ENCODE measurements around the gene FGB. TPM values are rescaled to one million over a fixed set of nuclear protein-coding genes. Genes with fewer than 3 reads are reported as not detected.

The FGB gene
- total and polyA plus RNA-seq, 2 donors (not counting 1 experiment from before 2014, with no cell fraction given): not detected

GRCh38 chr4:154559494-154560418 is 3.1 kb upstream of the FGB start:
- Histone ChIP-seq H3K27ac (ENCODE audit: low read length in 2 of 2) (no peak overlapping the region), H3K4me3 (ENCODE audit: control extremely low read depth in 1 of 5, extremely low read depth in 1 of 5, insufficient read depth in 1 of 5, low read depth in 2 of 5, low read length in 4 of 5) (no peak overlapping the region), H3K4me1 (ENCODE audit: control insufficient read depth in 2 of 2, insufficient read depth in 2 of 2, low read length in 2 of 2) (no peaks in the 10 kb centered on the region), H4K20me1 (ENCODE audit: control insufficient read depth, insufficient read depth, low read length, poor library complexity, severe bottlenecking) (no peaks in the 10 kb centered on the region), H3K36me3 (replicated peaks in 1 of 2; ENCODE audit: control extremely low read depth in 1 of 2, control insufficient read depth in 1 of 2, extremely low read depth in 1 of 2, insufficient read depth in 2 of 2, low read length in 1 of 2) (no peaks in the 10 kb centered on the region), H3K9ac (ENCODE audit: low read length) (no peak overlapping the region), H2AFZ (ENCODE audit: insufficient read depth, low read depth, low read length, poor library complexity, severe bottlenecking) (no peak overlapping the region), H3K27me3 (replicated peaks in 1 of 4; ENCODE audit: control extremely low read depth in 1 of 4, control insufficient read depth in 3 of 4, insufficient read depth in 4 of 4, low read length in 3 of 4) (peaks cover 0 to 2% (median 0%) of the 10 kb centered on the region in 4 experiments), H3K4me2 (replicated peaks; ENCODE audit: low read depth, low read length, poor library complexity, severe bottlenecking) (no peak overlapping the region), H3K9me3 (ENCODE audit: control extremely low read depth in 1 of 3, control insufficient read depth in 2 of 3, insufficient read depth in 1 of 3, low read length in 2 of 3) (no peaks in the 10 kb centered on the region), H3K79me2 (ENCODE audit: control insufficient read depth, insufficient read depth, low read length) (no peaks in the 10 kb centered on the region)
- Mint-ChIP-seq H3K4me3 (no peak overlapping the region), H3K4me1 (no peaks in the 10 kb centered on the region), H3K27me3 (peaks cover 3% of the 10 kb centered on the region), H3K9me3 (ENCODE audit: insufficient read depth) (no peaks in the 10 kb centered on the region), H3K27ac (no peak overlapping the region)
- intact Hi-C loops (cut with micrococcal nuclease): loop anchor here (1.0 kb wide), 1 partner anchor 59 kb away; no protein-coding TSS in a partner anchor
- POLR2A ChIA-PET: no interaction called here
- DNase-seq (peak; percentile 44), ATAC-seq (ENCODE audit: low read depth) (peak; percentile 33)
- no peak for TF ChIP-seq EZH2 (IDR thresholded peaks at IDR 0.05; ENCODE audit: borderline replicate concordance, insufficient read depth, low read depth, low read length, poor library complexity, severe bottlenecking)
- TF ChIP-seq CTCF (IDR thresholded peaks at IDR 0.05): peak; percentile 38
- 83% methylated on average over 7 of the region's 9 CpGs for WGBS (ENCODE audit: insufficient coverage)
- CTCF ChIA-PET: interaction anchor here (0.5 to 15.7 kb wide), 9 partner anchors 9 to 1389 kb away, joined by 3 to 357 read pairs (median 4); partner anchors contain the start of gene PLRG1

GRCh38 chr4:154560419-154560801 is 2.4 kb upstream of the FGB start:
- no peaks in the 10 kb centered on the region for H3K9me3 Mint-ChIP-seq (ENCODE audit: insufficient read depth)
- CTCF ChIA-PET: interaction anchor here (15.7 kb wide), 1 partner anchor 61 kb away, joined by 357 read pairs; no protein-coding TSS in a partner anchor
- H3K27me3 ChIP-seq (replicated peaks in 1 of 4; ENCODE audit: control extremely low read depth in 1 of 4, control insufficient read depth in 3 of 4, insufficient read depth in 4 of 4, low read length in 3 of 4): peaks cover 0 to 2% (median 0%) of the 10 kb centered on the region in 4 experiments
- H3K9me3 ChIP-seq (ENCODE audit: control extremely low read depth in 1 of 3, control insufficient read depth in 2 of 3, insufficient read depth in 1 of 3, low read length in 2 of 3): no peaks in the 10 kb centered on the region
- ATAC-seq (ENCODE audit: low read depth) (no peak), DNase-seq (no peak)
- H3K4me1 Mint-ChIP-seq: no peaks in the 10 kb centered on the region
- no peak overlapping the region for H3K4me3 Mint-ChIP-seq
- no peak overlapping the region for H3K27ac ChIP-seq (ENCODE audit: low read length in 2 of 2)
- no CpG with 5 or more reads among the region's 1 CpG for WGBS (ENCODE audit: insufficient coverage)
- H3K9ac ChIP-seq (ENCODE audit: low read length): no peak overlapping the region
- no peak overlapping the region for H3K4me3 ChIP-seq (ENCODE audit: control extremely low read depth in 1 of 5, extremely low read depth in 1 of 5, insufficient read depth in 1 of 5, low read depth in 2 of 5, low read length in 4 of 5)
- no peak overlapping the region for H2AFZ ChIP-seq (ENCODE audit: insufficient read depth, low read depth, low read length, poor library complexity, severe bottlenecking)
- POLR2A ChIA-PET: no interaction called here
- H3K4me2 ChIP-seq (replicated peaks; ENCODE audit: low read depth, low read length, poor library complexity, severe bottlenecking): no peak overlapping the region
- H3K36me3 ChIP-seq (replicated peaks in 1 of 2; ENCODE audit: control extremely low read depth in 1 of 2, control insufficient read depth in 1 of 2, extremely low read depth in 1 of 2, insufficient read depth in 2 of 2, low read length in 1 of 2): no peaks in the 10 kb centered on the region
- intact Hi-C loops (cut with micrococcal nuclease): no loop called here
- H3K27ac Mint-ChIP-seq: no peak overlapping the region
- TF ChIP-seq EZH2 (IDR thresholded peaks at IDR 0.05; ENCODE audit: borderline replicate concordance, insufficient read depth, low read depth, low read length, poor library complexity, severe bottlenecking) (no peak), CTCF (IDR thresholded peaks at IDR 0.05) (no peak)
- no peaks in the 10 kb centered on the region for H3K4me1 ChIP-seq (ENCODE audit: control insufficient read depth in 2 of 2, insufficient read depth in 2 of 2, low read length in 2 of 2)
- H3K79me2 ChIP-seq (ENCODE audit: control insufficient read depth, insufficient read depth, low read length): no peaks in the 10 kb centered on the region
- H3K27me3 Mint-ChIP-seq: peaks cover 3% of the 10 kb centered on the region
- no peaks in the 10 kb centered on the region for H4K20me1 ChIP-seq (ENCODE audit: control insufficient read depth, insufficient read depth, low read length, poor library complexity, severe bottlenecking)
